Peyer's patch (tissue), 4 donors: Measurements from ENCODE around the gene MOB3B.

Source experiments
- CTCF ChIP-seq, 6 experiments: fragments of 450-650 bp in 4 of 6; fragments of 200-600 bp in 2 of 6; sonication (generic) in 1 of 6; IDR thresholded peaks; one replicate each; pipeline ENCODE4 v1.5.1; 2017 to 2019; ENCODE audit warnings: antibody characterized with exemption in 6 of 6, mild to moderate bottlenecking in 3 of 6, moderate library complexity in 1 of 6
- POLR2A ChIP-seq, 2 donors: fragments of 450-650 bp; IDR thresholded peaks; one replicate each; pipeline ENCODE4 v1.5.1; 2017; ENCODE audit warnings: antibody characterized with exemption in 2 of 2, mild to moderate bottlenecking in 2 of 2, moderate library complexity in 2 of 2

GRCh38 chr9:27395484-27395921, 134.1 kb downstream of the MOB3B start:
- no peak for TF ChIP-seq CTCF (IDR thresholded peaks at IDR 0.05)
- no peak for TF ChIP-seq POLR2A (IDR thresholded peaks at IDR 0.05)
